Gastrocnemius medialis (tissue), 4 donors: ENCODE data around the gene PKD2L2.
"Not testable (repeated sequence)": the region's sequence is repeated elsewhere in the genome, so short reads cannot be mapped to it uniquely, and the experiment has no call there.

Source experiments
- POLR2A ChIP-seq, 2 donors: fragments of 450-650 bp; IDR thresholded peaks; one replicate each; pipeline ENCODE4 v1.6.1; 2017; ENCODE audit warnings: antibody characterized with exemption in 2 of 2, mild to moderate bottlenecking in 2 of 2, moderate library complexity in 2 of 2
- TF ChIP-seq, protein P1 (sequence below), 5 experiments: fragments of 450-650 bp in 3 of 5; fragments of 200-600 bp in 2 of 5; sonication (generic) in 2 of 5; IDR thresholded peaks in 4 of 5; conservative IDR thresholded peaks in 1 of 5; 1 replicate in 4 of 5; 2 replicates in 1 of 5; pipeline ENCODE4 v1.5.1; 2016 to 2019; ENCODE audit warnings: antibody characterized with exemption in 5 of 5, mild to moderate bottlenecking in 3 of 5, moderate library complexity in 3 of 5

DNA sequence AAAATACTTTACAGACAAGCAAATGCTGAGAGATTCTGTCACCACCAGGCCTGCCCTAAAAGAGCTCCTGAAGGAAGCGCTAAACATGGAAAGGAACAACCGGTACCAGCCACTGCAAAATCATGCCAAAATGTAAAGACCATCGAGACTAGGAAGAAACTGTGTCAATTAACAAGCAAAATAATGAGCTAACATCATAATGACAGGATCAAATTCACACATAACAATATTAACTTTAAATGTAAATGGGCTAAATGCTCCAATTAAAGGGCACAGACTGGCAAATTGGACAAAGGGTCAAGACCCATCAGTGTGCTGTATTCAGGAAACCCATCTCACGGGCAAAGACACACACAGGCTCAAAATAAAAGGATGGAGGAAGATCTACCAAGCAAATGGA, 81.1 kb downstream of the PKD2L2 start:
- TF ChIP-seq, protein P1, sequence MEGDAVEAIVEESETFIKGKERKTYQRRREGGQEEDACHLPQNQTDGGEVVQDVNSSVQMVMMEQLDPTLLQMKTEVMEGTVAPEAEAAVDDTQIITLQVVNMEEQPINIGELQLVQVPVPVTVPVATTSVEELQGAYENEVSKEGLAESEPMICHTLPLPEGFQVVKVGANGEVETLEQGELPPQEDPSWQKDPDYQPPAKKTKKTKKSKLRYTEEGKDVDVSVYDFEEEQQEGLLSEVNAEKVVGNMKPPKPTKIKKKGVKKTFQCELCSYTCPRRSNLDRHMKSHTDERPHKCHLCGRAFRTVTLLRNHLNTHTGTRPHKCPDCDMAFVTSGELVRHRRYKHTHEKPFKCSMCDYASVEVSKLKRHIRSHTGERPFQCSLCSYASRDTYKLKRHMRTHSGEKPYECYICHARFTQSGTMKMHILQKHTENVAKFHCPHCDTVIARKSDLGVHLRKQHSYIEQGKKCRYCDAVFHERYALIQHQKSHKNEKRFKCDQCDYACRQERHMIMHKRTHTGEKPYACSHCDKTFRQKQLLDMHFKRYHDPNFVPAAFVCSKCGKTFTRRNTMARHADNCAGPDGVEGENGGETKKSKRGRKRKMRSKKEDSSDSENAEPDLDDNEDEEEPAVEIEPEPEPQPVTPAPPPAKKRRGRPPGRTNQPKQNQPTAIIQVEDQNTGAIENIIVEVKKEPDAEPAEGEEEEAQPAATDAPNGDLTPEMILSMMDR (IDR thresholded peaks at IDR 0.05 in 4 of 5, conservative IDR thresholded peaks at IDR 0.05 in 1 of 5), result not testable (repeated sequence)
- TF ChIP-seq POLR2A (IDR thresholded peaks at IDR 0.05), result not testable (repeated sequence)
